ENCODE measurements around the gene PBX2.
"Not testable (repeated sequence)": the region's sequence is repeated elsewhere in the genome, so short reads cannot be mapped to it uniquely, and the experiment has no call there.

Gene PBX2

DNA sequence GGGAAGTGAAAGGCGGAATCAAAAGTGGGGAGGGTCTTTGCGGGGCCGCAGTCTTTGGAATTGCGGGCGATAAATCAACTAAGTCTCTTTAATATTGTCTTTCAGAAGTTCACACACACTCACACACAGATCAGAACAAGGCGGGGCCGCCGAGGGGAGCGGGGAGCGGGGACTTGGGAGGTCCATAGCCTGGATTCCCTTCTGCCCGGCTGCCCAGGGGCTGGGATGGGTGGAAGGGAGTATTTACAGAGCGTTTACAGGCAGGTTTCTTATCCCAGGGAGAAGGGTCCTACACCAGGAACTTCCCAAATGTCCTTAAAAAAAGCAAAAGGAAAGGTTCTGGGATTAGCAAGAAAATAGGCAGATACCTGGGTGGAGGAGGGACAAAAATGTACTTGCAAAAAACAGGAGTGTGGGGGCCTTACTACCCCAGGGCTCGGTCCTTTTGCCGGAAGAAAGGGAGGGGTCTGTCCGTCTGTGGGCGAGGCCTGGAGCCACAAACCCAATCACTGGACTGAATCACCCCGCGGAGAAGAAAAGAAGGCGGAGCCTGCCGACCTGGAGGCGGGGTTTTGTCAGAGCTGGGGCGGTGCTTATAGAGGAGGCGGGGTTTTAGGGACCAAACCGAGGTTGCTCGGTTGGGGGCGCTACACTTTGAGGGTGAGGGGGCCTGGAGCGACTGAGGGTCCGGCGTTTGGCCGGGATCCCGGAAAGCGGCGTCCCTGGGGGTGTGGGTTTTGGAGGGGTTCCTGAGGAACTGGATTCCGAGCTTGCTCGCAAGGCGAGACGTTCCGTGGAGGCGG lies 41.5 kb downstream of the PBX2 start:
- no peak for FAIRE-seq

GRCh38 chr6:32147401-32148132 lies 42.4 kb downstream of the PBX2 start:
- no peak for FAIRE-seq

- FAIRE-seq, result no peak
These were observed 43.3 kb downstream of the PBX2 start for GRCh38 chr6:32146687-32147086.

GRCh38 chr6:32146287-32146686 lies 43.7 kb downstream of the PBX2 start:
- FAIRE-seq, result no peak

DNA sequence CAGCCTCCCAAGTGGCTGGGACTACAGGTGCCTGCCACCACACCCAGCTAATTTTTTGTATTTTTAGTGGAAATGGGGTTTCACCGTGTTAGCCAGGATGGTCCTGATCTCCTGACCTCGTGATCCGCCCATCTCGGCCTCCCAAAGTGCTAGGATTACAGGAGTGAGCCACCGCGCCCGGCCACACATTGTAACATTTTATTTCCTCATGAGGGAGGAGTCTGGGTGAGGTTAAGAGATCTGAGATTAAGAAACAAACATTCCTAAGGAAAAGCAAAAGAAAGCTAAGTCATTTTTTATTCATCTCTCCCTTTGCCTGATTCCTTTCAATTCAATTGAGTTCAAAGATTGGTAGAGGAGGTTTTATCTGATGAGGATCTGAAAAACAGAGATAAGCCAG lies 45.8 kb downstream of the PBX2 start:
- not testable (repeated sequence) for FAIRE-seq

DNA sequence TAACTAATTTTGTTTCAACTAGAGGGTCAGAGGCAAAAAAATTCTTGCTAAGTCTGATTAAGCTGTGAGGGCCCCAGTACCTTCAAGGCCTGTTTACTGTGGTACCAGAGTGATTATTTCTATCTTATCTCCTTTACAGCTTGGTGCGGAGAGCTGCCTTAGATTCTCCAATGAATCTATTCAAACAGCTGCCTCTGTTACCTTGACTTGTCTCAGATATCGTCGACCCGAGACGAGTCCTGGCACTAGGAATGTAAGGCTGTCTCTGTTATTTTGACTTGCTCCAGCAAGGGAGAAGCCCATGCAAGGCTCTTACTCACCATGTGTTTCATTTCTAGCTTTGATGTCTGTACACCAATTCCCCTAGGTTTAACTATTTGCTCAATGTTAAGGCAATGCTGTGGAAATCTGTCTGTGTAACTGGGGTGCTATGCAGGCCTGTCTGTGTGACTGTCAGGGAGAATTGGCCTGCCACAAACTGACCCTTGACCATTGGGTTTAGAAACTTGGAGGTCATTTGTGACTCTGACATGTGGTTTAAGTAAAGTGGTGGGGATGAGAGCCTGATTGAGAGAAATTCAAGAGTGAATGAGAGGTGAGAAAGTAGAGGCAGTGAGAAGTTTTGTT lies 49.5 kb downstream of the PBX2 start:
- no peak for FAIRE-seq

DNA sequence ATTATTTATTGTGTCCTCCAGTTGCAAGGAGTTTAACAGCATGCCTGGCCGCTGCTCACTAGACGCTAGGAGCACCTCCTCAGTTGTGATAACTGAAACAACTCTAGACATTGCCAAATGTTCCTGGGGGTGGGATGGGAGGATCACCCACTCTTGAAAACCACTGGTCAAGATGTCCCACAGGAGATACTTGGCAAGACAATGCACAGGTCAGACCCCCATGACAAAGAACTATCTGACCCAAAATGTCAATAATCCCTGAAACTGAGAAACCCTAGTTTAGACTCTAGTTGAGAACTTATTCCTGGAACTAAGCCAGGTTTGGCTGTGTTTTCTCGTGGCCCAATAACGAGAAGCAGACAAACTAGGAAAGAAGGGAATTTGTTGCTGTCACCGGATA lies 50.4 kb downstream of the PBX2 start:
- no peak for FAIRE-seq

DNA sequence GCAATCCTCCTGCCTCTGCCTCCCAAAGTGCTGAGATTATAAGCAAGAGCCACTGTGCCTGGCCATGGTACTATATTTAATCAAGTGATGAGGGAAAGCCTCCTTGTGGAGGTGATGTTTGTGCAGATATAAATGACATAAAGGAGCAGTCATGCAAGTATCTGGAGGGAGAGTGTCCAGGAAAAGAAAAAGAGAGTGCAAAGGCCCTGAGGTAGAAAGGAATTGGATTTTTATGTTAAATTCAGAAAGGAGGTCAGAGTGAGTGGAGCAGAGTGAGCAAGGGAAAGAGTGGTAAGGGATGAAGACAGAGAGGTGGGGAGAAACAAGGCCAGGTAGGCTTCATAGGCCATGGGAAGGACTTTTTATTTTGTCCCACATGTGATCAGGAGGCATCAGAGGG lies 52.5 kb downstream of the PBX2 start:
- FAIRE-seq, result no peak

Data from A204.1 (cell line).